ENCODE data around the gene NPAS1. TPM values are rescaled to one million over a fixed set of nuclear protein-coding genes. Genes with fewer than 3 reads are reported as not detected.
"Not testable (repeated sequence)": the region's sequence is repeated elsewhere in the genome, so short reads cannot be mapped to it uniquely, and the experiment has no call there.

Gene NPAS1
- total RNA-seq, 1 donor from 2014 or later, result 3.6 TPM

DNA sequence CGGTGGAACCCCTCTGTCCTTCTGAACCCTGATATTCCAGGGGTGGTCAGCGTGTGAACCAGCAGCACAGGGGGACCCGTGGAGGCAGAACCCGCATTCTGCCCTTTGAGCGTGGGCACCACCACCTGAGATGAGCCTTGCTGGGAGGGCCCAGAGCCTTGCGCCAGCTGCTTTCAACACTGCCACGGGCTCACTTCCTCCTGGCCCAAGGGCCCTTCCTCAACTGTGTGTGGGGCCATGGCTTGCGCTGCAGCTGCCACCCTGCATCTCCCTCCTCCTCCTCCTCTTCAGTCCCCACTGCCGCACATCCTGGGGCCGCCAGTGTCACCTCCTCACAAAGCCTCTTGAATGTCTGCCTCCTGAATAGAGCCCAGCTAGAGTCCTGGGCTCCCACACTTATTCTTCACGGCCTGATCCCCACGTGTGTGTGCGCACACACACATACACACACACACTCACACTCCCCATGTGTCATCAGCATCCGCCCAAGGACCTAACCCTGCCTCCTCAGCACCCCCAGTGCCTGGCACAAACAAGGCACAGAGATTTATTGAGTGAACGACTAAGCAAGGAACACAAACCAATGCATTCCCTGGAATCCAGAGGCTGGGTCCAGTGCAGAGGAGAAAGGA is 55.7 kb downstream of the NPAS1 start:
- Histone ChIP-seq H3K36me3 (ENCODE audit: insufficient read depth, low read length) (peaks cover 9% of the 10 kb centered on the region), H3K4me1 (ENCODE audit: insufficient read depth, low read length) (no peaks in the 10 kb centered on the region), H3K27ac (ENCODE audit: low read depth, low read length) (no peak overlapping the region), H3K4me2 (ENCODE audit: low read length) (no peak overlapping the region), H3K79me2 (ENCODE audit: insufficient read depth, low read length) (peaks cover 48% of the 10 kb centered on the region), H3K4me3 (ENCODE audit: insufficient read depth, low read depth, low read length) (no peak overlapping the region), H3K27me3 (ENCODE audit: insufficient read depth, low read length) (no peaks in the 10 kb centered on the region), H3K9ac (ENCODE audit: low read length) (no peak overlapping the region), H3K9me3 (ENCODE audit: insufficient read depth, low read depth, low read length) (no peaks in the 10 kb centered on the region), H2AFZ (ENCODE audit: low read depth, low read length) (no peak overlapping the region), H4K20me1 (ENCODE audit: insufficient read depth, low read length) (peaks cover 56% of the 10 kb centered on the region)
- DNase-seq (ENCODE audit: low read depth) (no peak), FAIRE-seq (no peak)
- Mint-ChIP-seq H3K4me1 (ENCODE audit: low read depth, unreplicated experiment) (no peaks in the 10 kb centered on the region), H3K27ac (ENCODE audit: unreplicated experiment) (no peak overlapping the region), H3K9me3 (ENCODE audit: unreplicated experiment) (no peaks in the 10 kb centered on the region), H3K27me3 (ENCODE audit: low read depth, unreplicated experiment) (no peaks in the 10 kb centered on the region), H3K36me3 (ENCODE audit: low read depth, unreplicated experiment) (peaks cover 12% of the 10 kb centered on the region), H3K4me3 (ENCODE audit: unreplicated experiment) (no peak overlapping the region)
- no peak for TF ChIP-seq EZH2 (IDR thresholded peaks at IDR 0.05; ENCODE audit: insufficient read depth, low read length)
- TF ChIP-seq, protein P1, sequence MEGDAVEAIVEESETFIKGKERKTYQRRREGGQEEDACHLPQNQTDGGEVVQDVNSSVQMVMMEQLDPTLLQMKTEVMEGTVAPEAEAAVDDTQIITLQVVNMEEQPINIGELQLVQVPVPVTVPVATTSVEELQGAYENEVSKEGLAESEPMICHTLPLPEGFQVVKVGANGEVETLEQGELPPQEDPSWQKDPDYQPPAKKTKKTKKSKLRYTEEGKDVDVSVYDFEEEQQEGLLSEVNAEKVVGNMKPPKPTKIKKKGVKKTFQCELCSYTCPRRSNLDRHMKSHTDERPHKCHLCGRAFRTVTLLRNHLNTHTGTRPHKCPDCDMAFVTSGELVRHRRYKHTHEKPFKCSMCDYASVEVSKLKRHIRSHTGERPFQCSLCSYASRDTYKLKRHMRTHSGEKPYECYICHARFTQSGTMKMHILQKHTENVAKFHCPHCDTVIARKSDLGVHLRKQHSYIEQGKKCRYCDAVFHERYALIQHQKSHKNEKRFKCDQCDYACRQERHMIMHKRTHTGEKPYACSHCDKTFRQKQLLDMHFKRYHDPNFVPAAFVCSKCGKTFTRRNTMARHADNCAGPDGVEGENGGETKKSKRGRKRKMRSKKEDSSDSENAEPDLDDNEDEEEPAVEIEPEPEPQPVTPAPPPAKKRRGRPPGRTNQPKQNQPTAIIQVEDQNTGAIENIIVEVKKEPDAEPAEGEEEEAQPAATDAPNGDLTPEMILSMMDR (IDR thresholded peaks at IDR 0.05; ENCODE audit: insufficient read depth, low read depth, low read length), result no peak

DNA sequence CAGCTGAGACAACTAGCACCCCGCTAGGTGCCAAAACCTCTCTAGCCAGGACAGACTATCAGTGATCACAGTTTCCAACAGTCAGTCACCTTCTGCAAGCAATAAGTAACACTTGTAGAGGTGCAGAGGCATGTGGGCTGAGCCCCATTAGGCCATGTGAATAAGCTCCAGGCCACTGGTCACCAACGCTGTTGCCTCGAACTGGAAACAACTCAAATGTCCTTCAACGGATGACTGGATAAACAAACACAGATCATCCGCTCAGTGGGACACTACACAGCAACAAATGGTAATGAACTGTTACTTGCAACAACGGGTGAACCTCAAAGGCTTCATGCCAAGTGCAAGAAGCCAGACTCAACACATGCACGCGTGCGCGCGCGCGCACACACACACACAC is 56.3 kb downstream of the NPAS1 start:
- peaks cover 55% of the 10 kb centered on the region for H4K20me1 ChIP-seq (ENCODE audit: insufficient read depth, low read length)
- no peaks in the 10 kb centered on the region for H3K4me1 Mint-ChIP-seq (ENCODE audit: low read depth, unreplicated experiment)
- peaks cover 9% of the 10 kb centered on the region for H3K36me3 ChIP-seq (ENCODE audit: insufficient read depth, low read length)
- H3K27me3 ChIP-seq (ENCODE audit: insufficient read depth, low read length), result no peaks in the 10 kb centered on the region
- FAIRE-seq (no peak), DNase-seq (ENCODE audit: low read depth) (no peak)
- no peaks in the 10 kb centered on the region for H3K9me3 ChIP-seq (ENCODE audit: insufficient read depth, low read depth, low read length)
- H3K4me3 ChIP-seq (ENCODE audit: insufficient read depth, low read depth, low read length), result no peak overlapping the region
- no peaks in the 10 kb centered on the region for H3K4me1 ChIP-seq (ENCODE audit: insufficient read depth, low read length)
- peaks cover 12% of the 10 kb centered on the region for H3K36me3 Mint-ChIP-seq (ENCODE audit: low read depth, unreplicated experiment)
- H3K27ac ChIP-seq (ENCODE audit: low read depth, low read length), result no peak overlapping the region
- H3K27me3 Mint-ChIP-seq (ENCODE audit: low read depth, unreplicated experiment), result no peaks in the 10 kb centered on the region
- TF ChIP-seq EZH2 (IDR thresholded peaks at IDR 0.05; ENCODE audit: insufficient read depth, low read length), result no peak
- TF ChIP-seq, protein P1 (IDR thresholded peaks at IDR 0.05; ENCODE audit: insufficient read depth, low read depth, low read length), result no peak
- no peak overlapping the region for H3K9ac ChIP-seq (ENCODE audit: low read length)
- peaks cover 42% of the 10 kb centered on the region for H3K79me2 ChIP-seq (ENCODE audit: insufficient read depth, low read length)
- H3K9me3 Mint-ChIP-seq (ENCODE audit: unreplicated experiment), result no peaks in the 10 kb centered on the region
- H2AFZ ChIP-seq (ENCODE audit: low read depth, low read length), result no peak overlapping the region
- no peak overlapping the region for H3K4me2 ChIP-seq (ENCODE audit: low read length)
- no peak overlapping the region for H3K4me3 Mint-ChIP-seq (ENCODE audit: unreplicated experiment)
- no peak overlapping the region for H3K27ac Mint-ChIP-seq (ENCODE audit: unreplicated experiment)

DNA sequence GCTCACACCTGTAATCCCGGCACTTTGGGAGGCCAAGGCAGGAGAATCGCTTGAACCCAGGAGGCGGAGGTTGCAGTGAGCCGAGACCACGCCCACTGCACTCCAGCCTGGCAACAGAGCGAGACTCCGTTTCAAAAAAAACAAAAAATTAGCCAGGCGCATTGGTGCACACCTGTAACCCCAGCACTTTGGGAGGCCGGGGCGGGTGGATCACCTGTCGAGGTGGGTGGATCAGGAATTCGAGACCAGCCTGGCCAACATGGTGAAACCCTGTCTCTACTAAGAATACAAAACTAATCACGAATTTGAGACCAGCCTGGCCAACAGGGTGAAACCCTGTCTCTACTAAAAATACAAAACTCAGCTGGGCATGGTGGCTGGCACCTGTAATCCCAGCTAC is 58.7 kb downstream of the NPAS1 start:
- not testable (repeated sequence) for H3K9me3 ChIP-seq (ENCODE audit: insufficient read depth, low read depth, low read length); H3K4me2 ChIP-seq (ENCODE audit: low read length); H3K4me1 ChIP-seq (ENCODE audit: insufficient read depth, low read length); H3K4me3 ChIP-seq (ENCODE audit: insufficient read depth, low read depth, low read length); FAIRE-seq; H3K27ac ChIP-seq (ENCODE audit: low read depth, low read length); H3K27me3 ChIP-seq (ENCODE audit: insufficient read depth, low read length); H3K27me3 Mint-ChIP-seq (ENCODE audit: low read depth, unreplicated experiment); DNase-seq (ENCODE audit: low read depth); H3K9ac ChIP-seq (ENCODE audit: low read length); H3K4me1 Mint-ChIP-seq (ENCODE audit: low read depth, unreplicated experiment); H3K9me3 Mint-ChIP-seq (ENCODE audit: unreplicated experiment); H3K4me3 Mint-ChIP-seq (ENCODE audit: unreplicated experiment); H2AFZ ChIP-seq (ENCODE audit: low read depth, low read length); H3K27ac Mint-ChIP-seq (ENCODE audit: unreplicated experiment)
- peaks cover 46% of the 10 kb centered on the region for H4K20me1 ChIP-seq (ENCODE audit: insufficient read depth, low read length)
- peaks cover 17% of the 10 kb centered on the region for H3K36me3 Mint-ChIP-seq (ENCODE audit: low read depth, unreplicated experiment)
- H3K36me3 ChIP-seq (ENCODE audit: insufficient read depth, low read length), result peaks cover 24% of the 10 kb centered on the region
- H3K79me2 ChIP-seq (ENCODE audit: insufficient read depth, low read length), result peaks cover 33% of the 10 kb centered on the region

All from astrocyte (in vitro differentiated cells and primary cell).